NB4 (cell line): Measurements from ENCODE around the gene ASXL3.

Experiments
- POLR2A ChIP-seq: IDR thresholded peaks from 2 replicates; pipeline ENCODE4 v1.6.1; 2011; ENCODE audit warnings: mild to moderate bottlenecking; ENCODE audit not compliant: insufficient read length; ENCODE audit errors: extremely low read depth
- TF ChIP-seq, protein P1 (sequence below): IDR thresholded peaks from one replicate; pipeline ENCODE4 v1.5.1; 2012; ENCODE audit warnings: low read depth, low read length
- TF ChIP-seq, protein P2 (sequence below): IDR thresholded peaks from 2 replicates; pipeline ENCODE4 v1.6.1; 2011; ENCODE audit warnings: low read depth, low read length

DNA sequence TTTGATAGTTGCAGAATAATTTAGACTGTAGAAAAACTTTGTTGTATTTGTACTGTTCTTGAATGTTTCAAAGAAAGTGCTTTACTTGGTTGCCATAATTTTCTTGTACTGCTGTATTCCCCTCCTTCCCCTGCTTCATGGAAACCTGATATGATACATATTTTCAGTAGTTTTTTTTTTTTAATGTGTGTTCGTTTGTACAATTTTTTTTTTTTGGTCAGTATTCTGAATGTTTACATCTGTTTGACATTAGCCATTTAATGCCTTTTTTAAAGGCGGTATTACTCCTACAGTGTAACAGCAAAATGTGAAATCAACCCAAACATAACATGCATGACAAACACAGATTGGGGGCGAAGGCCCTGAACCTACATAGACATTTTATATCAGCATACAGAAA is 172.3 kb downstream of the ASXL3 start:
- TF ChIP-seq, protein P1, sequence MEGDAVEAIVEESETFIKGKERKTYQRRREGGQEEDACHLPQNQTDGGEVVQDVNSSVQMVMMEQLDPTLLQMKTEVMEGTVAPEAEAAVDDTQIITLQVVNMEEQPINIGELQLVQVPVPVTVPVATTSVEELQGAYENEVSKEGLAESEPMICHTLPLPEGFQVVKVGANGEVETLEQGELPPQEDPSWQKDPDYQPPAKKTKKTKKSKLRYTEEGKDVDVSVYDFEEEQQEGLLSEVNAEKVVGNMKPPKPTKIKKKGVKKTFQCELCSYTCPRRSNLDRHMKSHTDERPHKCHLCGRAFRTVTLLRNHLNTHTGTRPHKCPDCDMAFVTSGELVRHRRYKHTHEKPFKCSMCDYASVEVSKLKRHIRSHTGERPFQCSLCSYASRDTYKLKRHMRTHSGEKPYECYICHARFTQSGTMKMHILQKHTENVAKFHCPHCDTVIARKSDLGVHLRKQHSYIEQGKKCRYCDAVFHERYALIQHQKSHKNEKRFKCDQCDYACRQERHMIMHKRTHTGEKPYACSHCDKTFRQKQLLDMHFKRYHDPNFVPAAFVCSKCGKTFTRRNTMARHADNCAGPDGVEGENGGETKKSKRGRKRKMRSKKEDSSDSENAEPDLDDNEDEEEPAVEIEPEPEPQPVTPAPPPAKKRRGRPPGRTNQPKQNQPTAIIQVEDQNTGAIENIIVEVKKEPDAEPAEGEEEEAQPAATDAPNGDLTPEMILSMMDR: no peak
- no peak for TF ChIP-seq POLR2A
- TF ChIP-seq, protein P2, sequence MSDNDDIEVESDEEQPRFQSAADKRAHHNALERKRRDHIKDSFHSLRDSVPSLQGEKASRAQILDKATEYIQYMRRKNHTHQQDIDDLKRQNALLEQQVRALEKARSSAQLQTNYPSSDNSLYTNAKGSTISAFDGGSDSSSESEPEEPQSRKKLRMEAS: no peak
